PC-3 (cell line): Measurements from ENCODE around the gene MAD2L1BP.

Experiments used
- EZH2 ChIP-seq: fragments of 300-600 bp; sonication (generic); IDR thresholded peaks from one replicate; pipeline ENCODE4 v1.6.1; 2017; ENCODE audit warnings: antibody characterized with exemption, mild to moderate bottlenecking, low read length; ENCODE audit not compliant: unreplicated experiment
- EZH2phosphoT487 ChIP-seq: fragments of 300-600 bp; sonication (generic); IDR thresholded peaks from 2 replicates; pipeline ENCODE4 v1.6.1; 2018; ENCODE audit warnings: mild to moderate bottlenecking, antibody characterized with exemption, low read length, borderline replicate concordance
- TF ChIP-seq, protein P1 (sequence below): fragments of 300-600 bp; sonication (generic); conservative IDR thresholded peaks from 2 replicates; pipeline ENCODE4 v1.5.1; 2017; ENCODE audit warnings: antibody characterized with exemption, low read depth, mild to moderate bottlenecking, low read length

DNA sequence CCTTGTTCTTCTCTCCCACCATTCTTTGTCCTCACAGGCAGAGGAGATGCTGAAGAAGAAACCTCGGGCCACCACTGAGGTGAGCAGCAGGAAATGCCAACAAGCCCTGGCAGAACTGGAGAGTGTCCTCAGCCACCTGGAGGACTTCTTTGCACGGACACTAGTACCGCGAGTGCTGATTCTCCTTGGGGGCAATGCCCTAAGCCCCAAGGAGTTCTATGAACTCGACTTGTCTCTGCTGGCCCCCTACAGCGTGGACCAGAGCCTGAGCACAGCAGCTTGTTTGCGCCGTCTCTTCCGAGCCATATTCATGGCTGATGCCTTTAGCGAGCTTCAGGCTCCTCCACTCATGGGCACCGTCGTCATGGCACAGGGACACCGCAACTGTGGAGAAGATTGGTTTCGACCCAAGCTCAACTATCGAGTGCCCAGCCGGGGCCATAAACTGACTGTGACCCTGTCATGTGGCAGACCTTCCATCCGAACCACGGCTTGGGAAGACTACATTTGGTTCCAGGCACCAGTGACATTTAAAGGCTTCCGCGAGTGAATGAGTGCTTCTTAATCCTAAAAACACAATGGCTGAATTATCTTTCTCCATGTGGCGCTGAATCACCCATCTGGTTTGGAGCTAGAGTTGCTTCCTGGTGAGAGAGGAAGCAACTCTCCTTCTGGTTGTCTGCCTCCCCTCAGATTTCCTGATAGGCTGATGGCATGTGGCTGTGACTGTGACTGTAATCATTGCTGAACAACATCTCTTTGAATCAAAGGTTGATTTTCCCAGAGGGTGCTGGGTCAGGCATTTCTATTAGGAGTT, 4.6 kb downstream of the MAD2L1BP start:
- TF ChIP-seq, protein P1, sequence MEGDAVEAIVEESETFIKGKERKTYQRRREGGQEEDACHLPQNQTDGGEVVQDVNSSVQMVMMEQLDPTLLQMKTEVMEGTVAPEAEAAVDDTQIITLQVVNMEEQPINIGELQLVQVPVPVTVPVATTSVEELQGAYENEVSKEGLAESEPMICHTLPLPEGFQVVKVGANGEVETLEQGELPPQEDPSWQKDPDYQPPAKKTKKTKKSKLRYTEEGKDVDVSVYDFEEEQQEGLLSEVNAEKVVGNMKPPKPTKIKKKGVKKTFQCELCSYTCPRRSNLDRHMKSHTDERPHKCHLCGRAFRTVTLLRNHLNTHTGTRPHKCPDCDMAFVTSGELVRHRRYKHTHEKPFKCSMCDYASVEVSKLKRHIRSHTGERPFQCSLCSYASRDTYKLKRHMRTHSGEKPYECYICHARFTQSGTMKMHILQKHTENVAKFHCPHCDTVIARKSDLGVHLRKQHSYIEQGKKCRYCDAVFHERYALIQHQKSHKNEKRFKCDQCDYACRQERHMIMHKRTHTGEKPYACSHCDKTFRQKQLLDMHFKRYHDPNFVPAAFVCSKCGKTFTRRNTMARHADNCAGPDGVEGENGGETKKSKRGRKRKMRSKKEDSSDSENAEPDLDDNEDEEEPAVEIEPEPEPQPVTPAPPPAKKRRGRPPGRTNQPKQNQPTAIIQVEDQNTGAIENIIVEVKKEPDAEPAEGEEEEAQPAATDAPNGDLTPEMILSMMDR, result no peak
- TF ChIP-seq EZH2 (no peak), EZH2phosphoT487 (no peak)
